Measurements from ENCODE around the gene RHOJ. TPM values are rescaled to one million over a fixed set of nuclear protein-coding genes. Genes with fewer than 3 reads are reported as not detected.

RHOJ gene
- total RNA-seq, result 10 to 100 TPM in 4 of 6 donors, 1 to 10 TPM in 2; 4.6 to 42.5 (median 14.7) TPM

DNA sequence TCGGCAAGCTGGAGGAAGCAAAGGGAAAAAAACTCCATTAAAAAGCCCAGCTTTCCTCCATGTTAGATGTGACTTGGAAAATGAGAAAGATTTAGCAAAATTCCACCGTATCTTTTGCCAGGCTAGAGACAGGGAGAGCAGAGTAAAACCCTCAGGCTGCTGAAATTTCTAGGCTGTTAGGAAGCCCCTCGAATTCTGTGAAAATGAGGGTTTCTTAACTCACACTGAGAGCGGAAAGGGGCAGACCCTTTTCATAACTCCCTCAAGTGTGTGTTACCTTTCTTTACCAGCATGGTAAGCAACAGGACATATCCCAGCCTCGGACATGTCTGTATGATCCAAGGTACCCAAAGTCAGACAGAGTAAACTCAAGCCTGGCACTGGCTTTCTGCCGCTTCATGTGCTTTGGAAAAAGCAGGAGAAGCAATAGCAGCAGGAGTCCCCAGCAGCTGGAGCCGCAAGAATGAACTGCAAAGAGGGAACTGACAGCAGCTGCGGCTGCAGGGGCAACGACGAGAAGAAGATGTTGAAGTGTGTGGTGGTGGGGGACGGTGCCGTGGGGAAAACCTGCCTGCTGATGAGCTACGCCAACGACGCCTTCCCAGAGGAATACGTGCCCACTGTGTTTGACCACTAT is at the start of gene RHOJ:
TSS of gene RHOJ (plus strand) at position 37 of the 637 bp plus-strand sequence. CDS start at position 464, 427 bp downstream.
- peak in 1 of 2 donors; percentile 3 for DNase-seq
- 16 to 21% methylated on average over 16 of the region's 16 CpGs for WGBS, 2 donors
- Histone ChIP-seq H3K4me1 (peaks cover 0 to 11% (median 7%) of the 10 kb centered on the region in 4 donors), H3K36me3 (no peaks in the 10 kb centered on the region), H3K27ac (peak within 1 kb of the TSS; percentile 86 to 92 (median 86)), H3K27me3 (no peaks in the 10 kb centered on the region), H3K9me3 (no peaks in the 10 kb centered on the region), H3K4me3 (peak within 1 kb of the TSS; percentile 33 to 54 (median 46))
- TF ChIP-seq POLR2A (IDR thresholded peaks at IDR 0.05), result no peak
- no peak for TF ChIP-seq POLR2AphosphoS5 (IDR thresholded peaks at IDR 0.05)
- TF ChIP-seq EP300 (IDR thresholded peaks at IDR 0.05), result no peak
- TF ChIP-seq, protein P1, sequence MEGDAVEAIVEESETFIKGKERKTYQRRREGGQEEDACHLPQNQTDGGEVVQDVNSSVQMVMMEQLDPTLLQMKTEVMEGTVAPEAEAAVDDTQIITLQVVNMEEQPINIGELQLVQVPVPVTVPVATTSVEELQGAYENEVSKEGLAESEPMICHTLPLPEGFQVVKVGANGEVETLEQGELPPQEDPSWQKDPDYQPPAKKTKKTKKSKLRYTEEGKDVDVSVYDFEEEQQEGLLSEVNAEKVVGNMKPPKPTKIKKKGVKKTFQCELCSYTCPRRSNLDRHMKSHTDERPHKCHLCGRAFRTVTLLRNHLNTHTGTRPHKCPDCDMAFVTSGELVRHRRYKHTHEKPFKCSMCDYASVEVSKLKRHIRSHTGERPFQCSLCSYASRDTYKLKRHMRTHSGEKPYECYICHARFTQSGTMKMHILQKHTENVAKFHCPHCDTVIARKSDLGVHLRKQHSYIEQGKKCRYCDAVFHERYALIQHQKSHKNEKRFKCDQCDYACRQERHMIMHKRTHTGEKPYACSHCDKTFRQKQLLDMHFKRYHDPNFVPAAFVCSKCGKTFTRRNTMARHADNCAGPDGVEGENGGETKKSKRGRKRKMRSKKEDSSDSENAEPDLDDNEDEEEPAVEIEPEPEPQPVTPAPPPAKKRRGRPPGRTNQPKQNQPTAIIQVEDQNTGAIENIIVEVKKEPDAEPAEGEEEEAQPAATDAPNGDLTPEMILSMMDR (IDR thresholded peaks at IDR 0.05), result no peak
- ATAC-seq (ENCODE audit: low FRiP score in 2 of 2), result peak in 1 of 2 donors; percentile 17

DNA sequence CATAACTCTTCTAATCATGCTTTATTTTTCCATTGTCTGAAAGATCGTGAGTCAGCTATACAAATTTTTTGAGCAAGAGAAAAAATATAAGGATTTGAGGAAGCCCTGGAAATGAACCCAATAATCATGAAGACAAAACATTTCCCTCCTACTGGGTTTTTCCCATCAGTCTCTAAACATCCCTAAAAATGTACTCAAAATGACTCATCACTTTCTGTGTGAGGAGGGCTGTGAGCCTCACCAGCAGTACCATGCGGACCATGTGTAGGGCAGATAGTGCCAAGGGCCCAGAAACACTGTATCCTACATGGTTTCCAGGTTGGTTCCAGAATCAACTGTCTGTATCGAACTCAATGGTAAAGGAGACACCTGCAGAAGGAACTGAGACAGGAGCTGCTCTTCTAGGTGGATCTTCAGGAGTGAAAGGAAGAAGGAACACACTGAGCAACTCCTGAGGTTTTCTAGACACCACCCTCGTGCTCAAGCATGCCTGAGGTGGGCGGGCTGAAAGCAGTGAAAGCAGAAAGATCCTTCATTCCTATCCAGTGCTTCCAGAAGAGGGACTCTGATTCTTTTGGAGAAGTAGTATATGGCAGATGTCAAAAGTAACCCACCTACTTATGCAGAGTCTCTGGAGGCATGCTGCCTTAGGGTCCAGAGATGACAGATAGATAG is 48.6 kb upstream of the RHOJ start:
- DNase-seq, result no peak
- Histone ChIP-seq H3K36me3 (no peaks in the 10 kb centered on the region), H3K27me3 (no peaks in the 10 kb centered on the region), H3K4me3 (no peak overlapping the region), H3K27ac (no peak overlapping the region), H3K9me3 (no peaks in the 10 kb centered on the region), H3K4me1 (no peaks in the 10 kb centered on the region)
- 54 to 70% methylated on average over 5 of the region's 5 CpGs for WGBS, 2 donors
- TF ChIP-seq EP300 (IDR thresholded peaks at IDR 0.05) (no peak), POLR2AphosphoS5 (IDR thresholded peaks at IDR 0.05) (no peak), POLR2A (IDR thresholded peaks at IDR 0.05) (no peak)
- TF ChIP-seq, protein P1 (IDR thresholded peaks at IDR 0.05), result no peak
- ATAC-seq (ENCODE audit: low FRiP score in 2 of 2), result no peak

DNA sequence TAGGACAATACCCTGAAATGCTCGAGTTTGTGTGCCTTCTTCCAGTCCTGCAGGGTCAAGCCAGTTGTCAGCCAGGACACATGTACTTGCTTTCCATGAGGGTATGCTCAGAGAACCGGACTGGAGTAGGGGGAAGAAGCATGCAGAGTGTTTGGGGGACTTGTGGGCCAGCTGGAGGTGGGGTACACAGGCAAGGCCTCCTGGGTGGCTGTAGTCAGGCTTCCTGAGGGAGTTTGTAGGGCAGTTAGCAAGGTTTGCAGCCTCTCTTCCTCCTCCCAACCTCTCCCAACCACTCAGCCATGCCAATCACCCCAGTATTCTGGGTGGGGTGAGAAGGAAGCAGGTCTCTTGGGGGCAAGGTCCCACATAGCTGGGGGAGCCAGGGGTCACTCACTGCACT is 47.0 kb upstream of the RHOJ start:
- DNase-seq, result no peak
- no peak overlapping the region for H3K27ac ChIP-seq
- no peaks in the 10 kb centered on the region for H3K4me1 ChIP-seq
- no peak overlapping the region for H3K4me3 ChIP-seq
- no peaks in the 10 kb centered on the region for H3K27me3 ChIP-seq
- ATAC-seq (ENCODE audit: low FRiP score in 2 of 2), result peak in 1 of 2 donors; percentile 37
- TF ChIP-seq, protein P1 (IDR thresholded peaks at IDR 0.05), result no peak
- TF ChIP-seq POLR2A (IDR thresholded peaks at IDR 0.05), result no peak
- TF ChIP-seq POLR2AphosphoS5 (IDR thresholded peaks at IDR 0.05), result no peak
- TF ChIP-seq EP300 (IDR thresholded peaks at IDR 0.05), result no peak
- no peaks in the 10 kb centered on the region for H3K9me3 ChIP-seq
- WGBS, 2 donors, result 55 to 60% methylated on average over 2 of the region's 2 CpGs
- H3K36me3 ChIP-seq, result no peaks in the 10 kb centered on the region

DNA sequence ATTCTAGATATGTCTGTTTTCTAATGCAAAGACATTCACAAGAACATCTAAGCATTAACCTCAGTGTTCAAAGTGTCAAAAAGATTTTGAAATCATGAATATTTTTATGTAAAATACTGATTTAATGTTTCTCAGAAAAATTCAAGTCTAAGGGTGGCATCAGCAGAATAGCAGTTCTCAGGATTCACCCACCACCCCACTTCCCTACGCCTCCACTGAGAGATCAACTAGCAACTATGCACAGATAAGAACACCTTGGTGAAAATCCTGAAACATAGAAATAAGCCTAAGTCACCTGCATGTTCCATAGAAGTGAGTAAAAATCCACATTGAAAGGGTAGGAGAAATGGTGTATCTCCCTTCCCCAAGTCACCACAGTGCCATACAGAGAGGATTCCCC is 40.9 kb upstream of the RHOJ start:
- Histone ChIP-seq H3K9me3 (peaks cover 0 to 7% (median 2%) of the 10 kb centered on the region in 4 donors), H3K27ac (no peak overlapping the region), H3K36me3 (no peaks in the 10 kb centered on the region), H3K27me3 (no peaks in the 10 kb centered on the region), H3K4me1 (no peaks in the 10 kb centered on the region), H3K4me3 (no peak overlapping the region)
- ATAC-seq (ENCODE audit: low FRiP score in 2 of 2) (no peak), DNase-seq (no peak)
- TF ChIP-seq EP300 (IDR thresholded peaks at IDR 0.05) (no peak), POLR2A (IDR thresholded peaks at IDR 0.05) (no peak), POLR2AphosphoS5 (IDR thresholded peaks at IDR 0.05) (no peak)
- TF ChIP-seq, protein P1 (IDR thresholded peaks at IDR 0.05), result no peak
- WGBS, 2 donors, result 89 to 95% methylated on average over 1 of the region's 1 CpG
